HepG2 (cell line): ENCODE results near the gene HEXIM1. TPM values are rescaled to one million over a fixed set of nuclear protein-coding genes. Genes with fewer than 3 reads are reported as not detected.

ENCODE experiments used
- CEBPB ChIP-seq: IDR thresholded peaks from 2 replicates; pipeline ENCODE4 v1.6.1; 2011; ENCODE audit warnings: low read depth, low read length, improper control_type of control experiment, borderline replicate concordance
- GTF2F1 ChIP-seq: fragments of 150-350 bp; IDR thresholded peaks from 2 replicates; pipeline ENCODE4 v1.6.1; 2014; ENCODE audit warnings: low read length
- HDAC2 ChIP-seq: sonication (generic); formaldehyde crosslinking; IDR thresholded peaks from 2 replicates; pipeline ENCODE4 v1.4.0; 2020; ENCODE audit warnings: missing genetic modification reagents
- JUN ChIP-seq: sonication (generic); formaldehyde crosslinking; IDR thresholded peaks from 2 replicates; pipeline ENCODE4 v1.4.0; 2020; ENCODE audit warnings: mild to moderate bottlenecking, missing genetic modification reagents
- NR2C2 ChIP-seq: sonication (generic); formaldehyde crosslinking; IDR thresholded peaks from 2 replicates; pipeline ENCODE4 v1.4.0; 2020; ENCODE audit warnings: missing genetic modification reagents, mild to moderate bottlenecking, moderate library complexity, borderline replicate concordance
- ZNF143 ChIP-seq: sonication (generic); formaldehyde crosslinking; IDR thresholded peaks from 2 replicates; pipeline ENCODE4 v1.4.0; 2020; ENCODE audit warnings: missing genetic modification reagents
- ZNF224 ChIP-seq: sonication (generic); formaldehyde crosslinking; IDR thresholded peaks from 2 replicates; pipeline ENCODE4 v1.5.0; 2020; ENCODE audit warnings: mild to moderate bottlenecking, missing genetic modification reagents
- ZNF569 ChIP-seq: sonication (generic); formaldehyde crosslinking; IDR thresholded peaks from 2 replicates; pipeline ENCODE4 v1.5.0; 2020; ENCODE audit warnings: mild to moderate bottlenecking, missing genetic modification reagents, moderate library complexity, borderline replicate concordance
- polyA plus RNA-seq, 8 experiments: library from polyadenylated mRNA; depleted of rRNA in 3 of 8; stranded (reverse) in 7 of 8; unstranded in 1 of 8; fragments of >200 nt; fragmentation: Illumina TruSeq in 4 of 8; extraction: Trizol in 4 of 8; gene quantifications; 2 replicates each; pipeline versions ENCODE4 v1.2.1 to v1.2.3, GENCODE V29; 2011 to 2016; ENCODE audit warnings: low read depth in 4 of 8, missing spikeins in 1 of 8, mixed read lengths in 1 of 8; ENCODE audit not compliant: insufficient read depth in 1 of 8
- total RNA-seq, 5 experiments: library from RNA; depleted of rRNA; stranded (reverse); fragments of >200 nt; fragmentation: Illumina TruSeq; extraction: Trizol; gene quantifications; 2 replicates each; pipeline ENCODE4 v1.2.3, GENCODE V29; 2016; ENCODE audit warnings: low read depth in 1 of 5
- TF ChIP-seq, protein P1 (sequence below): sonication (generic); formaldehyde crosslinking; IDR thresholded peaks from 2 replicates; pipeline ENCODE4 v1.5.1; 2020; ENCODE audit warnings: mild to moderate bottlenecking, missing genetic modification reagents, moderate library complexity
- TF ChIP-seq, protein P2 (sequence below): sonication (generic); formaldehyde crosslinking; IDR thresholded peaks from 2 replicates; pipeline ENCODE4 v1.4.0; 2020; ENCODE audit warnings: missing genetic modification reagents
- TF ChIP-seq, protein P3 (sequence below): sonication (generic); formaldehyde crosslinking; IDR thresholded peaks from one replicate; pipeline ENCODE4 v1.5.1; 2020; ENCODE audit warnings: mild to moderate bottlenecking, missing genetic modification reagents; ENCODE audit errors: not compliant biosample characterization
- TF ChIP-seq, protein P4 (sequence below): fragments of 450-650 bp; IDR thresholded peaks from 2 replicates; pipeline ENCODE4 v1.6.1; 2017; ENCODE audit warnings: mild to moderate bottlenecking

The HEXIM1 gene
- total and polyA plus RNA-seq, 2 of the 13 experiments (the other 11 are each of a cell fraction or from before 2014, with no cell fraction given): 10.5 to 16.6 TPM

DNA sequence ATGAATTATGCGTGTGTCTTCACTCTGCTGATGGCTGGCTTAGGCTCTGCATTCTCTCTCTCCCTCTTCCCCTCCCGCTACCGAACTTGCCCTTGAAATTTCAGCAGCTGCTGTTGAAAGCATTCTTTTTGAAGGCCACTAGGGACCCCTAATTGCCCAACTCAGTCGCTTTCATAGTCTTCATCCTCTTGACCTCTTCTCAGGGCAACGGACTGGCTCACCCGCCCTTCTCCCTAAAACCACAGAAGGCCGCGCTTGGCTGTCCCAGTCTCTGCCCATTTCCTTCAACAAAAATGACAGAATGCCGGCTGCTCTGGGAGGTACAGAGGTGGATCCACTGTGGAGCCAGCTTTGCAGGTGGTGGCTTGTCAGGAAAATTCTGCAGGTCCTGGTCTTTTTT lies 52.4 kb downstream of the HEXIM1 start (continued):
- TF ChIP-seq, protein P1, sequence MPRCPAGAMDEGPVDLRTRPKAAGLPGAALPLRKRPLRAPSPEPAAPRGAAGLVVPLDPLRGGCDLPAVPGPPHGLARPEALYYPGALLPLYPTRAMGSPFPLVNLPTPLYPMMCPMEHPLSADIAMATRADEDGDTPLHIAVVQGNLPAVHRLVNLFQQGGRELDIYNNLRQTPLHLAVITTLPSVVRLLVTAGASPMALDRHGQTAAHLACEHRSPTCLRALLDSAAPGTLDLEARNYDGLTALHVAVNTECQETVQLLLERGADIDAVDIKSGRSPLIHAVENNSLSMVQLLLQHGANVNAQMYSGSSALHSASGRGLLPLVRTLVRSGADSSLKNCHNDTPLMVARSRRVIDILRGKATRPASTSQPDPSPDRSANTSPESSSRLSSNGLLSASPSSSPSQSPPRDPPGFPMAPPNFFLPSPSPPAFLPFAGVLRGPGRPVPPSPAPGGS (CRISPR knock-in tag): no peak
- TF ChIP-seq GTF2F1 (no peak), ZNF143 (CRISPR knock-in tag) (no peak), NR2C2 (CRISPR knock-in tag) (no peak), ZNF224 (CRISPR knock-in tag) (no peak), ZNF569 (CRISPR knock-in tag) (no peak), CEBPB (peak; percentile 66; the same call in 1 of the 2 replicates), HDAC2 (CRISPR knock-in tag) (peak; percentile 49; the same call in 1 of the 2 replicates), JUN (CRISPR knock-in tag) (no peak)
- TF ChIP-seq, protein P2, sequence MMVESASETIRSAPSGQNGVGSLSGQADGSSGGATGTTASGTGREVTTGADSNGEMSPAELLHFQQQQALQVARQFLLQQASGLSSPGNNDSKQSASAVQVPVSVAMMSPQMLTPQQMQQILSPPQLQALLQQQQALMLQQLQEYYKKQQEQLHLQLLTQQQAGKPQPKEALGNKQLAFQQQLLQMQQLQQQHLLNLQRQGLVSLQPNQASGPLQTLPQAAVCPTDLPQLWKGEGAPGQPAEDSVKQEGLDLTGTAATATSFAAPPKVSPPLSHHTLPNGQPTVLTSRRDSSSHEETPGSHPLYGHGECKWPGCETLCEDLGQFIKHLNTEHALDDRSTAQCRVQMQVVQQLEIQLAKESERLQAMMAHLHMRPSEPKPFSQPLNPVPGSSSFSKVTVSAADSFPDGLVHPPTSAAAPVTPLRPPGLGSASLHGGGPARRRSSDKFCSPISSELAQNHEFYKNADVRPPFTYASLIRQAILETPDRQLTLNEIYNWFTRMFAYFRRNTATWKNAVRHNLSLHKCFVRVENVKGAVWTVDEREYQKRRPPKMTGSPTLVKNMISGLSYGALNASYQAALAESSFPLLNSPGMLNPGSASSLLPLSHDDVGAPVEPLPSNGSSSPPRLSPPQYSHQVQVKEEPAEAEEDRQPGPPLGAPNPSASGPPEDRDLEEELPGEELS (CRISPR knock-in tag): no peak
- TF ChIP-seq, protein P3, sequence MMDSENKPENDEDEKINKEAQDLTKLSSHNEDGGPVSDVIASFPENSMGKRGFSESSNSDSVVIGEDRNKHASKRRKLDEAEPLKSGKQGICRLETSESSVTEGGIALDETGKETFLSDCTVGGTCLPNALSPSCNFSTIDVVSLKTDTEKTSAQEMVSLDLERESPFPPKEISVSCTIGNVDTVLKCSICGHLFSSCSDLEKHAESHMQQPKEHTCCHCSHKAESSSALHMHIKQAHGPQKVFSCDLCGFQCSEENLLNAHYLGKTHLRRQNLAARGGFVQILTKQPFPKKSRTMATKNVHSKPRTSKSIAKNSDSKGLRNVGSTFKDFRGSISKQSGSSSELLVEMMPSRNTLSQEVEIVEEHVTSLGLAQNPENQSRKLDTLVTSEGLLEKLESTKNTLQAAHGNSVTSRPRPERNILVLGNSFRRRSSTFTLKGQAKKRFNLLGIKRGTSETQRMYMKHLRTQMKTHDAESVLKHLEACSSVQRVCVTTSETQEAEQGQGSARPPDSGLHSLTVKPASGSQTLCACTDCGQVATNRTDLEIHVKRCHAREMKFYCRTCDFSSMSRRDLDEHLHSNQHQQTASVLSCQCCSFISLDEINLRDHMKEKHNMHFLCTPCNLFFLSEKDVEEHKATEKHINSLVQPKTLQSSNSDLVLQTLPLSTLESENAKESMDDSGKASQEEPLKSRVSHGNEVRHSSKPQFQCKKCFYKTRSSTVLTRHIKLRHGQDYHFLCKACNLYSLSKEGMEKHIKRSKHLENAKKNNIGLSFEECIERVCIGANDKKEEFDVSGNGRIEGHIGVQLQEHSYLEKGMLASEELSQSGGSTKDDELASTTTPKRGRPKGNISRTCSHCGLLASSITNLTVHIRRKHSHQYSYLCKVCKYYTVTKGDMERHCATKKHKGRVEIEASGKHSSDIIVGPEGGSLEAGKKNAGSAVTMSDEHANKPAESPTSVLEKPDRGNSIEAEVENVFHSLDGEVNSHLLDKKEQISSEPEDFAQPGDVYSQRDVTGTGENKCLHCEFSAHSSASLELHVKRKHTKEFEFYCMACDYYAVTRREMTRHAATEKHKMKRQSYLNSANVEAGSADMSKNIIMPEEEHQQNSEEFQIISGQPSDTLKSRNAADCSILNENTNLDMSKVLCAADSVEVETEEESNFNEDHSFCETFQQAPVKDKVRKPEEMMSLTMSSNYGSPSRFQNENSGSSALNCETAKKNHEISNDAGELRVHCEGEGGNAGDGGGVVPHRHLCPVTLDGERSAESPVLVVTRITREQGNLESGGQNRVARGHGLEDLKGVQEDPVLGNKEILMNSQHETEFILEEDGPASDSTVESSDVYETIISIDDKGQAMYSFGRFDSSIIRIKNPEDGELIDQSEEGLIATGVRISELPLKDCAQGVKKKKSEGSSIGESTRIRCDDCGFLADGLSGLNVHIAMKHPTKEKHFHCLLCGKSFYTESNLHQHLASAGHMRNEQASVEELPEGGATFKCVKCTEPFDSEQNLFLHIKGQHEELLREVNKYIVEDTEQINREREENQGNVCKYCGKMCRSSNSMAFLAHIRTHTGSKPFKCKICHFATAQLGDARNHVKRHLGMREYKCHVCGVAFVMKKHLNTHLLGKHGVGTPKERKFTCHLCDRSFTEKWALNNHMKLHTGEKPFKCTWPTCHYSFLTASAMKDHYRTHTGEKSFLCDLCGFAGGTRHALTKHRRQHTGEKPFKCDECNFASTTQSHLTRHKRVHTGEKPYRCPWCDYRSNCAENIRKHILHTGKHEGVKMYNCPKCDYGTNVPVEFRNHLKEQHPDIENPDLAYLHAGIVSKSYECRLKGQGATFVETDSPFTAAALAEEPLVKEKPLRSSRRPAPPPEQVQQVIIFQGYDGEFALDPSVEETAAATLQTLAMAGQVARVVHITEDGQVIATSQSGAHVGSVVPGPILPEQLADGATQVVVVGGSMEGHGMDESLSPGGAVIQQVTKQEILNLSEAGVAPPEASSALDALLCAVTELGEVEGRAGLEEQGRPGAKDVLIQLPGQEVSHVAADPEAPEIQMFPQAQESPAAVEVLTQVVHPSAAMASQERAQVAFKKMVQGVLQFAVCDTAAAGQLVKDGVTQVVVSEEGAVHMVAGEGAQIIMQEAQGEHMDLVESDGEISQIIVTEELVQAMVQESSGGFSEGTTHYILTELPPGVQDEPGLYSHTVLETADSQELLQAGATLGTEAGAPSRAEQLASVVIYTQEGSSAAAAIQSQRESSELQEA (CRISPR knock-in tag): no peak
- TF ChIP-seq, protein P4, sequence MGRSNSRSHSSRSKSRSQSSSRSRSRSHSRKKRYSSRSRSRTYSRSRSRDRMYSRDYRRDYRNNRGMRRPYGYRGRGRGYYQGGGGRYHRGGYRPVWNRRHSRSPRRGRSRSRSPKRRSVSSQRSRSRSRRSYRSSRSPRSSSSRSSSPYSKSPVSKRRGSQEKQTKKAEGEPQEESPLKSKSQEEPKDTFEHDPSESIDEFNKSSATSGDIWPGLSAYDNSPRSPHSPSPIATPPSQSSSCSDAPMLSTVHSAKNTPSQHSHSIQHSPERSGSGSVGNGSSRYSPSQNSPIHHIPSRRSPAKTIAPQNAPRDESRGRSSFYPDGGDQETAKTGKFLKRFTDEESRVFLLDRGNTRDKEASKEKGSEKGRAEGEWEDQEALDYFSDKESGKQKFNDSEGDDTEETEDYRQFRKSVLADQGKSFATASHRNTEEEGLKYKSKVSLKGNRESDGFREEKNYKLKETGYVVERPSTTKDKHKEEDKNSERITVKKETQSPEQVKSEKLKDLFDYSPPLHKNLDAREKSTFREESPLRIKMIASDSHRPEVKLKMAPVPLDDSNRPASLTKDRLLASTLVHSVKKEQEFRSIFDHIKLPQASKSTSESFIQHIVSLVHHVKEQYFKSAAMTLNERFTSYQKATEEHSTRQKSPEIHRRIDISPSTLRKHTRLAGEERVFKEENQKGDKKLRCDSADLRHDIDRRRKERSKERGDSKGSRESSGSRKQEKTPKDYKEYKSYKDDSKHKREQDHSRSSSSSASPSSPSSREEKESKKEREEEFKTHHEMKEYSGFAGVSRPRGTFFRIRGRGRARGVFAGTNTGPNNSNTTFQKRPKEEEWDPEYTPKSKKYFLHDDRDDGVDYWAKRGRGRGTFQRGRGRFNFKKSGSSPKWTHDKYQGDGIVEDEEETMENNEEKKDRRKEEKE: no peak
